HG02763 (cell line): Measurements from ENCODE around the gene TTC36.
"Not testable (repeated sequence)": the region's sequence is repeated elsewhere in the genome, so short reads cannot be mapped to it uniquely, and the experiment has no call there.

Experiments
- ATAC-seq: cut with Tn5 transposase; IDR thresholded peaks from one replicate; pipeline ENCODE4 v1.9.1; 2021; ENCODE audit warnings: mild to moderate bottlenecking, moderate library complexity; ENCODE audit not compliant: unreplicated experiment

TTC36 gene

DNA sequence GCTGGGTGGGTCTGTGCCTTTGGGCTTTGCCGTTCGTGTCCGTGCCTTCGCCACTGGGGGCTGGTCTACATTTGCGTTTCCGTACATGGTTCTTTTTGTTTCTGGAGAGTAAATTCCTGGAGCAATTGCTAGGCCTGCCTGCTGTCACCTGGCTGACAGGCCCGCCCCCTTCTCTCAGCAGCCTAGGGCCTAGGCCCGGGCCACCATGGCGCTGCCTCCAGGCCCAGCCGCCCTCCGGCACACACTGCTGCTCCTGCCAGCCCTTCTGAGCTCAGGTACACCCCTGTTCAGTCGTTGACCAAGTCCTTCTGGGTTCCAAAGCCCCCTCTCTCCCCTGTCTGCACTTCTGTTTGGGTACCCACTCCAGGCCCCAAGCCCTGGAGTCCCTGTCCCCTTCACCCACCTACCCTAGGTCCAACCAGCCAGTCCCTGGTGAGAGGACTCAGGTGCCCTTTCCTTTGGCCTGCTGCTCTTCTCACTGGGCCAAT is 4.4 kb downstream of the TTC36 start:
- ATAC-seq = no peak

DNA sequence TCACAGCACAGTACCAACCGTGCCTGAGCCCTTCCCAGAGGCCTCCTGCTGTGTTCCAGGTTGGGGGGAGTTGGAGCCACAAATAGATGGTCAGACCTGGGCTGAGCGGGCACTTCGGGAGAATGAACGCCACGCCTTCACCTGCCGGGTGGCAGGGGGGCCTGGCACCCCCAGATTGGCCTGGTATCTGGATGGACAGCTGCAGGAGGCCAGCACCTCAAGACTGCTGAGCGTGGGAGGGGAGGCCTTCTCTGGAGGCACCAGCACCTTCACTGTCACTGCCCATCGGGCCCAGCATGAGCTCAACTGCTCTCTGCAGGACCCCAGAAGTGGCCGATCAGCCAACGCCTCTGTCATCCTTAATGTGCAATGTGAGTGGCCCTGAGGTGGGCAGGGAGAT is 4.8 kb downstream of the TTC36 start:
- ATAC-seq = no peak

DNA sequence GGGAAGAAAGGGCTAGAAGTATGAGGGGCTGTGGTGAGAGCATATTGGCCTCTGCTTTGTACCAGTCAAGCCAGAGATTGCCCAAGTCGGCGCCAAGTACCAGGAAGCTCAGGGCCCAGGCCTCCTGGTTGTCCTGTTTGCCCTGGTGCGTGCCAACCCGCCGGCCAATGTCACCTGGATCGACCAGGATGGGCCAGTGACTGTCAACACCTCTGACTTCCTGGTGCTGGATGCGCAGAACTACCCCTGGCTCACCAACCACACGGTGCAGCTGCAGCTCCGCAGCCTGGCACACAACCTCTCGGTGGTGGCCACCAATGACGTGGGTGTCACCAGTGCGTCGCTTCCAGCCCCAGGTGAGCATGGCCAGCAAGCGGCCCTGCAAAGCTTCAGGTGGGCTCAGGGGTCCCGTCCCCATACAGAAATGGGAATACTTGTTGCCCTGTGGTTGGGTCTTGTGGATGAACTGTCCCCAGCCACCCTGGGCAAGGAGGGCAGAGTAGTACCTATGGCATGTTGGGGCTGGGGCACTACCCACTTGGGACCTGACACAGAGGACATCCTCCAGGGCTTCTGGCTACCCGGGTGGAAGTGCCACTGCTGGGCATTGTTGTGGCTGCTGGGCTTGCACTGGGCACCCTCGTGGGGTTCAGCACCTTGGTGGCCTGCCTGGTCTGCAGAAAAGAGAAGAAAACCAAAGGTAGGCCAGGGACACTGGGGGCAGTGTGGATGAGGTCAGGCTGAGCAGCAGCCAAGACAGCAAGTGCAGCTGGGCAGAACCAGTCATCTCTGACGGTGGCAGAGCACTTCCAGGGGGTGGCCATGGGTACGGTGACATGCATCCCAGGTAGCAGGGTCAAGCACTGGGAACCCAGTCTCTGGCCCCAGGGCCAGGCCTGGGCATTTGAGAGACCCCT is 5.8 kb downstream of the TTC36 start:
- no peak for ATAC-seq

DNA sequence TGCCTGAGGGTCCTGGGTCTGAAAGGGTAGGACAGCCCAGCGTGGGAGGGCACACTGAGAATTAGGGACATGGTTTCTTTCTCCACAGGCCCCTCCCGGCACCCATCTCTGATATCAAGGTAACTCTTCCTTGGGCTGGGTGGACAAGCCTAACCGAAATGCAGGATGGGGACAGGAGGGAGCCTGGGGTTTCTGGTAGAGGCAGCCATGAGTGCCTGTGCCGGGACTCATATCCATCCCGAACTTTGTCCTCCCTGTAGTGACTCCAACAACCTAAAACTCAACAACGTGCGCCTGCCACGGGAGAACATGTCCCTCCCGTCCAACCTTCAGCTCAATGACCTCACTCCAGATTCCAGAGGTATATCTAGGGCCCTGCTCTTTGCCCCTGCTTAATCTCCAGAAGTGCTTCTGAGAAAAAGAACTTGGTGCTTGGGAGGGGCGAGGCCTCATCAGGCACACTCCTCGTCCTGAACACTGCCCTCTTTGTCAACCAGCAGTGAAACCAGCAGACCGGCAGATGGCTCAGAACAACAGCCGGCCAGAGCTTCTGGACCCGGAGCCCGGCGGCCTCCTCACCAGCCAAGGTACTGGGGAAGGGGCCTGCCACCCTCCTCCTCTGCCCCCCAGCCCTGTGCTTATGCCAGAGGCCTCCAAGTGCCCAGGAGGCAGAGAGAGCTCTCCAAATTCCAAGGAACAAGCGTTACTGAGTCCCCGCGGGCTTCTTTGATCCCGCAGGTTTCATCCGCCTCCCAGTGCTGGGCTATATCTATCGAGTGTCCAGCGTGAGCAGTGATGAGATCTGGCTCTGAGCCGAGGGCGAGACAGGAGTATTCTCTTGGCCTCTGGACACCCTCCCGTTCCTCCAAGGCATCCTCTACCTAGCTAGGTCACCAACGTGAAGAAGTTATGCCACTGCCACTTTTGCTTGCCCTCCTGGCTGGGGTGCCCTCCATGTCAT is 6.8 kb downstream of the TTC36 start:
- ATAC-seq = no peak

GRCh38 chr11:118535261-118535660 is 8.0 kb downstream of the TTC36 start:
- ATAC-seq = no peak

- no peak for ATAC-seq
Observed at GRCh38 chr11:118536726-118537125, 9.5 kb downstream of the TTC36 start.

DNA sequence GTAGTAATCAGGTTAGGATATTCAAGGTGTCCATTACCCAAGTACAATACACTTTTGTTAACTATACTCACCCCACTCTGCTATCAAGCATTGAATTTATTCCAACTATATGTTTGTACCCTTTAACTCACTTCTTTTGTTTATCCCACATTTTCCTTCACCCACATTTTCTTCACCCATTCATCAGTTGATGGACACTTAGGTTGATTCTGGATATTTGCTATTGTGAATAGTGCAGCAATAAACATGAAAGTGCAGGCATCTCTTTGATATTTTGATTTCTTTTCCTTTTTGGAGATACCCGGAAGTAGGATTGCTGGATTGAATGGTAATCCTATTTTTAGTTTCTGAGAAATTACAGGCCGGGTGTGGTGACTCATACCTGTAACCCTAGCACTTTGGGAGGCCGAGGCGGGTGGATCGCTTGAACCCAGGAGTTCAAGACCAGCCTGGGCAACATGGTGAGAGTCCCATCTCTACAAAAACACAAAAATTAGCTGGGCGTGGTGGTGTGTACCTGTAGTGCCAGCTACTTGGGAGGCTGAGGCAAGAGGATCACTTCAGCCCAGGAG is 10.2 kb downstream of the TTC36 start:
- ATAC-seq = no peak

- ATAC-seq = no peak
Observed at GRCh38 chr11:118544010-118544646, 16.9 kb downstream of the TTC36 start.

DNA sequence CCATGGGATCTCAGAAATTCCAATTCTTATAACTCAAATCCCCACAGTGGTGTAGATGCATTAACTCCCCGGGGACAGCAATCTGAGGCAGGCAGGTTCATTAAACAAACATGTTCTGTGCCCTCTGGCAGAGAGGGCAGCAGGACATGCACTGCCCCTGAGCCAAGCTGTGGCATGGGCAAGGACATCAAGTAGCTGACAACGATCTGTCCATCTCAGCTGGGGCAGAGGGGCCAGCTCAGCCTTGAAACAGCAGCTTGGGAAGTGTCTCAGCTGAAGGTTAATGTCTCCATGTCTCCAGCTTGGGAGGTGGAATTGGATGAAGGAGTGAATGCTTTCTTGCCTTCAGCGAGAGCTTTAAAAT is 17.4 kb downstream of the TTC36 start:
- no peak for ATAC-seq

- no peak for ATAC-seq
Observed at GRCh38 chr11:118545533-118545932, 18.3 kb downstream of the TTC36 start.

DNA sequence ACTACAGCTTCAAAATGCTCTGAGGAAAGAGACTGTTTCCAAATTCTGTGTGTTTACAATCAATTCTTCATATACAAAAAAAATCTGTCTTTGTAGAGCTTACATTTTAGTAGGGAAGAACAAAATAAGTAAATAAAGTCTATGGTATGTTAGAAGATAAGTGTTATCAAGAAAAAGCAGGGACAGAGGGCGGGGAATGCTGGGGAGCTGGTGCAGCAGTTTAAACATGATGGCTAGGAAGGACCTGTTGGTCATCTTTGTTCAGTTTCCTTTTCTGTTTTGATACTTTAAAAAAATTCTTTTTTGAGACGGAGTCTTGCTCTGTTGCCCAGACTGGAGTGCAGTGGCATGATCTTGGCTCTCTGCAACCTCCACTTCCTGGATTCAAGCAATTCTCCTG is 19.9 kb downstream of the TTC36 start:
- ATAC-seq = no peak

DNA sequence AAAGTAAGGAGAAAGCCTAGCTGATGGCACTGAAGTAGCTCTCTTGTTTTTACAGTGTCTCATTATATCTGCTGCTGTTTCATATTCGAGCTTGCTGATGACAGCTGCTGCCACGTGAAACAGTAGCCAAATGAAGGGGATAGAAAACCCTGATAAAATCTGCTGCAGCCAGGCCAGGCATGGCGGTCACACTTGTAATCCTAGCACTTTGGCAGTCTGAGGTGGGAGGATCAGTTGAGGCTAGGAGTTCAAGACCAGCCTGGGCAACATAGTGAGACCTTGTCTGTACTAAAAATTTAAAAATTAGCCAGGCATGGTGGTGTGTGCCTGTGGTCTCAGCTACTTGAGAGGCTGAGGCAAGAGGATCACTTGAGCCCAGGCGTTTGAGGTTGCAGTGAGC is 25.1 kb downstream of the TTC36 start:
- ATAC-seq = no peak

- no peak for ATAC-seq
Observed at GRCh38 chr11:118560806-118561205, 33.5 kb downstream of the TTC36 start.

GRCh38 chr11:118565051-118565450 is 37.8 kb downstream of the TTC36 start:
- ATAC-seq = no peak

DNA sequence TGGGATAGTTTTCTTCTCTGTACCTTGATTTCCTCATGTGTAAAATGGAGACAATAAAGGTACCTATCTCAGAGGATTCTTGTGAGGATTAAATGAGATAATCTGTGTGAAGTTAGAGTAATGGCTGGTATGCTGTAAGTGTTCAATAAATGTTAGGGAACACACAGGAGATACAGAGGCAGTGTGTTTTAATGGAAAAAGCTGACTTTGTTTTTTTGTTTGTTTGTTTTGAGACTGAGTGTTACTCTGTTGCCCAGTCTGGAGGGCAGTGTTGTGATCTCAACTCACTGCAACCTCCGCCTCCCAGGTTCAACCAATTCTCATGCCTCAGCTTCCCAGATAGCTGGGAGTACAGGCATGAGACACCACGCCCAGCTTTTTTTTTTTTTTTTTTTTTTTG is 42.4 kb downstream of the TTC36 start:
- no peak for ATAC-seq

DNA sequence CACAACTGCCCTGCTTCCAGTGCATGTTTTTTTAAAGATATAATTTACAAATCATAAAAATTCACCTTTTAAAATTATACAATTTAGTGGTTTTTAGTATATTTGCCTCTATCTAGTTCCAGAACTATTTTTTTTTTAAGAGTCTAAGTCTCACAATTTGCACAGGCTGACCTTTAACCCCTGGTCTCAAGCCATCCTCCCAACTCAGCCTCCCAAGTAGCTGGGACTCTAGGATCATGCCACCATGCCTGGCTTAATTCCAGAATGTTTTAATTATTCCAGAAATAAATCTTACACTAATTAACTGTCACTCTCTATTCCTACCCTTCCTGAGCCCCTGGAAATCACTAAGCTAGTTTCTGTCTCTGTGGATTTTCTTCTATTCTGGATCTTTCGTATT is 43.5 kb downstream of the TTC36 start:
- ATAC-seq = no peak

- ATAC-seq = not testable (repeated sequence)
Observed at GRCh38 chr11:118571701-118572060, 44.4 kb downstream of the TTC36 start.

DNA sequence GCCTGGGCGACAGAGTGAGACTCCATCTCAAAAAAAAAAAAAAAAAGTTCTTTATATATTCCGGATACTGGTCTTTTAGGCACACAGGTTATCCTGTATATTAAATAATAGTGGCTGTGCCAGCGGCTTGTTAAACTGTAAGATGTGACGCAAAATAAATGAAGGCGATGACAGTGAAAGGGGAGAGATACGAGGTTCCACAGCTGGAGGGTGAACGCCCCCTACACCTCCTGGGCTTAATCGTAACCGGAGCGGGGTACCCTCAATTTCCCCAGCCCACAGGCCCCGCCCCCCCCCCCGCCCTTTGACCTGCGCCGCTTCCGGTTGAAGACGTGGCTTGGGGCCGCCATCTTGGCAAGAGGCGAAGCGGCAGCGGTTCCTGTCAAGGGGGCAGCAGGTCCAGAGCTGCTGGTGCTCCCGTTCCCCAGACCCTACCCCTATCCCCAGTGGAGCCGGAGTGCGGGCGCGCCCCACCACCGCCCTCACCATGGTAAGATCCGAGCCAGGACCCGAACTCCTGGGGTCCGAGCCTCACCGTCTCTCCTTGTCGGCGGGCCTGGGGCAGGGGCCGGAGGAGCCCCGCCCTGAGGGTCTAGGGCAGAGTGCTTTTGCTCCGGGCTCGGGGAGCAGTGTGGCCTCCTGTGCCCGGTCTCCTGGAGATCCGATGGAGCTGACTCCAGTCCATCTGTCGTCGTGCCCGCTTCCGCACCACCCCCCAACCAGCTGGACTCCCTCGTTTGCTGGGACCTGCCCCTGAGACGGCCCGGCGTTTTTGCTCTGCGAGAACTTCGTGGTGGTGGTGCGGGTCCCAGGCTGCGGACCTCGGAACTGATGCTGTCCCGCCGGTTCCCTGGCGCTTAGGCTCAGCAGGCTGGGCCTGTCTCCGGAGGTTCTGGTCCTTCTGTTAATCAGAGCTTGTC is 45.0 kb downstream of the TTC36 start, which contains the start of gene ARCN1:
TSS of gene ARCN1 (plus strand) at position 349 of the 920 bp plus-strand sequence. CDS start at position 488, 139 bp downstream.
- peak; percentile 65 for ATAC-seq

DNA sequence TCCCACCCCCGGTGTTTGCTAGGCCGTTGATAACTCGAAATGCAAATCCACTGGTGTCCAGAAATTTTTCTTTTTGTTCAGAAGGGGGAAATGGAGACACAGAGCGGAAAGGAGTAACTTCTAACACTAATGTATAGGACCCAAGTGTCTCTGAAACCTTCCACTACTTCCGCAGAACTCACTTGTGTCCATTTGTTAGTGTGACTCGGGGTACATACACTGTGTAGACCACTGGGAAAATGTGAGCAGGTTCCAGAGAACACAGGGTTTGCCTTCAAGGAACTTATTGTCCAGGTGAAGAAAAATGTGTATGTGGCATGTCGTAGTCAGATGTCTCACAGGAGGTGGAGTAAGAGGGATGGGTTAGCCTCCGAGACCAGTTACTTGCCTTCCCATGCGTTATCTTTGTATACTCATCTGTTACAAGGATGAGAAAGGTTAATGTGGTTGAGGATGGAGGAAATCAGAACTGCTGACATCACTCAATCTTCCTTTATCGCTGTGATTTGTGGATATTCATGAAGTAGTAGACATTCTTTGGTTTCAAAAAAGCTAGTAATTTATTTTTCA is 45.8 kb downstream of the TTC36 start:
- ATAC-seq = peak; percentile 6
